Hematopoietic multipotent progenitor cell treated with erythropoietin and hydrocortisone succinate and interleukin-3 and kit ligand, for 6 days (in vitro differentiated cells): ENCODE data around the gene CDK5RAP3.
"Not testable (repeated sequence)": the region's sequence is repeated elsewhere in the genome, so short reads cannot be mapped to it uniquely, and the experiment has no call there.

Experiments
- DNase-seq: peaks from one replicate; pipeline ENCODE4 v3.0.0-alpha.2; 2015

CDK5RAP3 gene

GRCh38 chr17:47980541-47980940 lies 9.6 kb downstream of the CDK5RAP3 start:
- no peak for DNase-seq

GRCh38 chr17:47981462-47981861 lies 10.5 kb downstream of the CDK5RAP3 start:
- DNase-seq = peak; percentile 78

GRCh38 chr17:47982091-47982617 lies 11.2 kb downstream of the CDK5RAP3 start:
- DNase-seq = no peak

GRCh38 chr17:47982645-47983390 lies 11.9 kb downstream of the CDK5RAP3 start:
- no peak for DNase-seq

- DNase-seq = no peak
Measured at GRCh38 chr17:47983492-47984223, 12.7 kb downstream of the CDK5RAP3 start.

- DNase-seq = no peak
Measured at GRCh38 chr17:47986520-47986919, 15.6 kb downstream of the CDK5RAP3 start.

- DNase-seq = no peak
Measured at GRCh38 chr17:47987240-47987835, 16.4 kb downstream of the CDK5RAP3 start.

- not testable (repeated sequence) for DNase-seq
Measured at GRCh38 chr17:47988445-47988844, 17.5 kb downstream of the CDK5RAP3 start.

GRCh38 chr17:47989159-47989558 lies 18.2 kb downstream of the CDK5RAP3 start:
- no peak for DNase-seq

GRCh38 chr17:47989700-47990099 lies 18.8 kb downstream of the CDK5RAP3 start:
- no peak for DNase-seq

- DNase-seq = no peak
Measured at GRCh38 chr17:47990962-47991731, 20.2 kb downstream of the CDK5RAP3 start.

- DNase-seq = no peak
Measured at GRCh38 chr17:47992216-47992615, 21.3 kb downstream of the CDK5RAP3 start.

- DNase-seq = no peak
Measured at GRCh38 chr17:47993031-47993564, 22.2 kb downstream of the CDK5RAP3 start.

GRCh38 chr17:47993964-47994363 lies 23.1 kb downstream of the CDK5RAP3 start:
- DNase-seq = no peak

- no peak for DNase-seq
Measured at GRCh38 chr17:47994724-47995123, 23.8 kb downstream of the CDK5RAP3 start.

GRCh38 chr17:47995241-47995935 lies 24.5 kb downstream of the CDK5RAP3 start:
- no peak for DNase-seq

- no peak for DNase-seq
Measured at GRCh38 chr17:47996201-47996600, 25.3 kb downstream of the CDK5RAP3 start.

- DNase-seq = no peak
Measured at GRCh38 chr17:47997586-47997985, 26.7 kb downstream of the CDK5RAP3 start.

- no peak for DNase-seq
Measured at GRCh38 chr17:47998044-47998443, 27.1 kb downstream of the CDK5RAP3 start.

- no peak for DNase-seq
Measured at GRCh38 chr17:47999582-47999981, 28.7 kb downstream of the CDK5RAP3 start.

- no peak for DNase-seq
Measured at GRCh38 chr17:48001197-48001596, 30.3 kb downstream of the CDK5RAP3 start.

GRCh38 chr17:48001657-48002056 lies 30.7 kb downstream of the CDK5RAP3 start:
- not testable (repeated sequence) for DNase-seq
